ENCODE measurements around the gene KCNMA1.
A peak's percentile ranks its signal among the peaks of the same experiment; 100 is the strongest.

KCNMA1 gene

GRCh38 chr10:77176232-77176631 lies 461.4 kb downstream of the KCNMA1 start:
- H2AFZ ChIP-seq (ENCODE audit: low read depth, low read length, severe bottlenecking): no peak overlapping the region
- H3K4me2 ChIP-seq (ENCODE audit: low read depth, low read length, poor library complexity, severe bottlenecking): no peak overlapping the region
- TF ChIP-seq, protein P1, sequence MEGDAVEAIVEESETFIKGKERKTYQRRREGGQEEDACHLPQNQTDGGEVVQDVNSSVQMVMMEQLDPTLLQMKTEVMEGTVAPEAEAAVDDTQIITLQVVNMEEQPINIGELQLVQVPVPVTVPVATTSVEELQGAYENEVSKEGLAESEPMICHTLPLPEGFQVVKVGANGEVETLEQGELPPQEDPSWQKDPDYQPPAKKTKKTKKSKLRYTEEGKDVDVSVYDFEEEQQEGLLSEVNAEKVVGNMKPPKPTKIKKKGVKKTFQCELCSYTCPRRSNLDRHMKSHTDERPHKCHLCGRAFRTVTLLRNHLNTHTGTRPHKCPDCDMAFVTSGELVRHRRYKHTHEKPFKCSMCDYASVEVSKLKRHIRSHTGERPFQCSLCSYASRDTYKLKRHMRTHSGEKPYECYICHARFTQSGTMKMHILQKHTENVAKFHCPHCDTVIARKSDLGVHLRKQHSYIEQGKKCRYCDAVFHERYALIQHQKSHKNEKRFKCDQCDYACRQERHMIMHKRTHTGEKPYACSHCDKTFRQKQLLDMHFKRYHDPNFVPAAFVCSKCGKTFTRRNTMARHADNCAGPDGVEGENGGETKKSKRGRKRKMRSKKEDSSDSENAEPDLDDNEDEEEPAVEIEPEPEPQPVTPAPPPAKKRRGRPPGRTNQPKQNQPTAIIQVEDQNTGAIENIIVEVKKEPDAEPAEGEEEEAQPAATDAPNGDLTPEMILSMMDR (IDR thresholded peaks at IDR 0.05; ENCODE audit: insufficient read depth, low read length, poor library complexity, severe bottlenecking): no peak
- TF ChIP-seq EZH2phosphoT487 (conservative IDR thresholded peaks at IDR 0.05; ENCODE audit: low read length): no peak
- no peaks in the 10 kb centered on the region for H4K20me1 ChIP-seq (ENCODE audit: low read depth, low read length)
- no peaks in the 10 kb centered on the region for H3K27me3 ChIP-seq (ENCODE audit: low read length)
- H3K27ac ChIP-seq (ENCODE audit: low read depth, low read length): no peak overlapping the region
- H3K79me2 ChIP-seq (ENCODE audit: insufficient read depth, low read length): no peaks in the 10 kb centered on the region
- H3F3A ChIP-seq (ENCODE audit: insufficient read depth): no peaks in the 10 kb centered on the region
- H3K9me2 ChIP-seq (replicated peaks; ENCODE audit: insufficient read depth, low read length): no peaks in the 10 kb centered on the region
- H3K9ac ChIP-seq (ENCODE audit: low read length): no peak overlapping the region
- no peaks in the 10 kb centered on the region for H3K36me3 ChIP-seq (ENCODE audit: low read length)
- no peaks in the 10 kb centered on the region for H3K9me3 ChIP-seq (ENCODE audit: insufficient read depth, low read length)
- H3K4me3 ChIP-seq (ENCODE audit: insufficient read depth, low read length, poor library complexity, severe bottlenecking): no peak overlapping the region

DNA sequence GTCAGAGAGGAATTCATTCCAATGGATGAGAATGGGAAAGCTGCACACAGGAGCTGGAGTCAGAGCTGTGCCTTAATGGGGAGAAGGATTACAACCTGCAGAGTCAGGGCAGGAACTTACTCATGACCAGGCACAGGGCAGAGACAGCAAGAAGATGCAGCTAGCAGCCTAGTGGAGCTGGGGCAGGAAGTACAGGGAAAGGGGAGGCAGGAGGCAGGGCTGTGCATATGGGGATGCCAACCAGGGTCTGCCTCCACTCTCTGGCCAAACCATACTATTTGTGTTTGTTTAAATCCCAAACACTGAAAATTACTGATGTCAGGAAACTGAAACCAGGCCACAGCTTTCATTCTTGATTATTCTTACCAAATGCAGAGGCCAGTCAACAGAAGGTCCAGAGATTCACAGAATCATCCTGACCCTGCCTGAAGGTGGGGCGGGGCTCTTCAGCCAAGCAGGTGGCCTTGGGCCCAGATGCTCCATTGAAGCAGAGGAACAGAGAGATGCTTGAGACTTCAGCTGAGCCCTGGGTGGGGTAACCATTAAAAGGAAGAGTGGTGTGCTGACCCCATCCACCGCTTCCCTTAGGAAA lies 461.9 kb downstream of the KCNMA1 start:
- Histone ChIP-seq H3F3A (ENCODE audit: insufficient read depth) (no peaks in the 10 kb centered on the region), H3K27ac (ENCODE audit: low read depth, low read length) (no peak overlapping the region), H3K36me3 (ENCODE audit: low read length) (no peaks in the 10 kb centered on the region), H3K4me2 (ENCODE audit: low read depth, low read length, poor library complexity, severe bottlenecking) (no peak overlapping the region), H3K79me2 (ENCODE audit: insufficient read depth, low read length) (no peaks in the 10 kb centered on the region), H3K27me3 (ENCODE audit: low read length) (no peaks in the 10 kb centered on the region), H3K9me3 (ENCODE audit: insufficient read depth, low read length) (no peaks in the 10 kb centered on the region), H4K20me1 (ENCODE audit: low read depth, low read length) (no peaks in the 10 kb centered on the region), H3K9ac (ENCODE audit: low read length) (no peak overlapping the region), H2AFZ (ENCODE audit: low read depth, low read length, severe bottlenecking) (no peak overlapping the region), H3K9me2 (replicated peaks; ENCODE audit: insufficient read depth, low read length) (no peaks in the 10 kb centered on the region), H3K4me3 (ENCODE audit: insufficient read depth, low read length, poor library complexity, severe bottlenecking) (no peak overlapping the region)
- TF ChIP-seq EZH2phosphoT487 (conservative IDR thresholded peaks at IDR 0.05; ENCODE audit: low read length): no peak
- TF ChIP-seq, protein P1 (IDR thresholded peaks at IDR 0.05; ENCODE audit: insufficient read depth, low read length, poor library complexity, severe bottlenecking): no peak

- TF ChIP-seq, protein P1 (IDR thresholded peaks at IDR 0.05; ENCODE audit: insufficient read depth, low read length, poor library complexity, severe bottlenecking): peak; percentile 79
- TF ChIP-seq EZH2phosphoT487 (conservative IDR thresholded peaks at IDR 0.05; ENCODE audit: low read length): no peak
- H3K4me3 ChIP-seq (ENCODE audit: insufficient read depth, low read length, poor library complexity, severe bottlenecking): no peak overlapping the region
- H3K9ac ChIP-seq (ENCODE audit: low read length): no peak overlapping the region
- no peaks in the 10 kb centered on the region for H4K20me1 ChIP-seq (ENCODE audit: low read depth, low read length)
- no peak overlapping the region for H3K27ac ChIP-seq (ENCODE audit: low read depth, low read length)
- no peak overlapping the region for H3K4me2 ChIP-seq (ENCODE audit: low read depth, low read length, poor library complexity, severe bottlenecking)
- no peaks in the 10 kb centered on the region for H3K79me2 ChIP-seq (ENCODE audit: insufficient read depth, low read length)
- H3K36me3 ChIP-seq (ENCODE audit: low read length): no peaks in the 10 kb centered on the region
- no peak overlapping the region for H2AFZ ChIP-seq (ENCODE audit: low read depth, low read length, severe bottlenecking)
- H3K27me3 ChIP-seq (ENCODE audit: low read length): no peaks in the 10 kb centered on the region
- H3K9me3 ChIP-seq (ENCODE audit: insufficient read depth, low read length): no peaks in the 10 kb centered on the region
- no peaks in the 10 kb centered on the region for H3F3A ChIP-seq (ENCODE audit: insufficient read depth)
- H3K9me2 ChIP-seq (replicated peaks; ENCODE audit: insufficient read depth, low read length): no peaks in the 10 kb centered on the region
Measured at GRCh38 chr10:77173615-77174461, 463.8 kb downstream of the KCNMA1 start.

All from SU-DHL-6 (cell line).